Activated naive CD8-positive, alpha-beta T cell (primary cell): Measurements from ENCODE around the gene KLHL26.
"Not testable (repeated sequence)": the region's sequence is repeated elsewhere in the genome, so short reads cannot be mapped to it uniquely, and the experiment has no call there.

Source experiments
- H3K27ac Mint-ChIP-seq: one replicate; pipeline ENCODE4 v1.8.0; 2021; ENCODE audit warnings: mixed read lengths
- H3K27me3 Mint-ChIP-seq: one replicate; pipeline ENCODE4 v1.8.0; 2021; ENCODE audit warnings: mixed read lengths
- H3K36me3 Mint-ChIP-seq: one replicate; pipeline ENCODE4 v1.8.0; 2021; ENCODE audit warnings: mixed read lengths
- H3K4me1 Mint-ChIP-seq: one replicate; pipeline ENCODE4 v1.8.0; 2021; ENCODE audit warnings: low read depth, mixed read lengths
- H3K4me3 Mint-ChIP-seq: one replicate; pipeline ENCODE4 v1.8.0; 2021; ENCODE audit warnings: mild to moderate bottlenecking, mixed read lengths
- H3K9me3 Mint-ChIP-seq: one replicate; pipeline ENCODE4 v1.8.0; 2021; ENCODE audit warnings: low read depth, mixed read lengths

Gene KLHL26

GRCh38 chr19:18636969-18637629, at the start of gene KLHL26:
TSS of gene KLHL26 (plus strand) at chr19:18637028. CDS start at chr19:18637055, 27 bp downstream.
- peak within 1 kb of the TSS; percentile 88 for H3K4me3 Mint-ChIP-seq

GRCh38 chr19:18587561-18587960, 49.3 kb upstream of the KLHL26 start:
- Mint-ChIP-seq H3K4me1 (peaks cover 27% of the 10 kb centered on the region), H3K27me3 (no peaks in the 10 kb centered on the region), H3K4me3 (peak overlapping the region; percentile 83), H3K27ac (peak overlapping the region; percentile 95), H3K9me3 (no peaks in the 10 kb centered on the region), H3K36me3 (peaks cover 3% of the 10 kb centered on the region)

More at GRCh38 chr19:18636969-18637629, at the start of gene KLHL26:
- H3K27ac Mint-ChIP-seq = peak within 1 kb of the TSS; percentile 82
- H3K27me3 Mint-ChIP-seq = peaks cover 1% of the 10 kb centered on the region
- no peaks in the 10 kb centered on the region for H3K36me3 Mint-ChIP-seq
- H3K4me1 Mint-ChIP-seq = peaks cover 23% of the 10 kb centered on the region
- H3K9me3 Mint-ChIP-seq = no peaks in the 10 kb centered on the region

- Mint-ChIP-seq H3K36me3 (peaks cover 3% of the 10 kb centered on the region), H3K9me3 (no peaks in the 10 kb centered on the region), H3K27me3 (no peaks in the 10 kb centered on the region), H3K27ac (peak overlapping the region; percentile 95), H3K4me1 (peaks cover 27% of the 10 kb centered on the region), H3K4me3 (peak overlapping the region; percentile 83)
These were observed 48.7 kb upstream of the KLHL26 start for GRCh38 chr19:18587962-18588610.

- Mint-ChIP-seq H3K4me1 (peaks cover 30% of the 10 kb centered on the region), H3K27ac (peak within 1 kb of the TSS; percentile 96), H3K4me3 (peak within 1 kb of the TSS; percentile 83), H3K27me3 (no peaks in the 10 kb centered on the region), H3K36me3 (peaks cover 3% of the 10 kb centered on the region), H3K9me3 (no peaks in the 10 kb centered on the region)
These were observed 48.0 kb upstream of the KLHL26 start, which contains the start of gene REX1BD for GRCh38 chr19:18588611-18589379. TSS of gene REX1BD (plus strand) at chr19:18588798. CDS start at chr19:18588802, 4 bp downstream.

- Mint-ChIP-seq H3K4me1 (peaks cover 31% of the 10 kb centered on the region), H3K27me3 (no peaks in the 10 kb centered on the region), H3K36me3 (peaks cover 3% of the 10 kb centered on the region), H3K27ac (peak overlapping the region; percentile 96), H3K4me3 (peak overlapping the region; percentile 83), H3K9me3 (no peaks in the 10 kb centered on the region)
These were observed 47.2 kb upstream of the KLHL26 start for GRCh38 chr19:18589380-18590272.

GRCh38 chr19:18590273-18591272, 46.3 kb upstream of the KLHL26 start:
- Mint-ChIP-seq H3K4me3 (peak overlapping the region; percentile 83), H3K36me3 (peaks cover 3% of the 10 kb centered on the region), H3K4me1 (peaks cover 33% of the 10 kb centered on the region), H3K27ac (no peak overlapping the region), H3K9me3 (no peaks in the 10 kb centered on the region), H3K27me3 (no peaks in the 10 kb centered on the region)

- H3K9me3 Mint-ChIP-seq = no peaks in the 10 kb centered on the region
- H3K27ac Mint-ChIP-seq = no peak overlapping the region
- peak overlapping the region; percentile 40 for H3K4me3 Mint-ChIP-seq
- peaks cover 27% of the 10 kb centered on the region for H3K4me1 Mint-ChIP-seq
- H3K27me3 Mint-ChIP-seq = no peaks in the 10 kb centered on the region
- peaks cover 3% of the 10 kb centered on the region for H3K36me3 Mint-ChIP-seq
These were observed 45.0 kb upstream of the KLHL26 start for GRCh38 chr19:18591735-18592385.

GRCh38 chr19:18592732-18593131, 44.1 kb upstream of the KLHL26 start:
- peaks cover 25% of the 10 kb centered on the region for H3K4me1 Mint-ChIP-seq
- H3K27me3 Mint-ChIP-seq, H3K36me3 Mint-ChIP-seq, H3K9me3 Mint-ChIP-seq, H3K4me3 Mint-ChIP-seq, H3K27ac Mint-ChIP-seq: not testable (repeated sequence)

- no peaks in the 10 kb centered on the region for H3K27me3 Mint-ChIP-seq
- H3K9me3 Mint-ChIP-seq = no peaks in the 10 kb centered on the region
- H3K36me3 Mint-ChIP-seq = peaks cover 3% of the 10 kb centered on the region
- peak overlapping the region; percentile 75 for H3K4me3 Mint-ChIP-seq
- H3K27ac Mint-ChIP-seq = no peak overlapping the region
- peaks cover 19% of the 10 kb centered on the region for H3K4me1 Mint-ChIP-seq
These were observed 43.3 kb upstream of the KLHL26 start for GRCh38 chr19:18593367-18594095.

GRCh38 chr19:18594096-18594823, 42.6 kb upstream of the KLHL26 start:
- Mint-ChIP-seq H3K36me3 (peaks cover 3% of the 10 kb centered on the region), H3K27ac (peak overlapping the region; percentile 68)

GRCh38 chr19:18594824-18595373, 41.9 kb upstream of the KLHL26 start:
- peaks cover under 1% of the 10 kb centered on the region for H3K36me3 Mint-ChIP-seq
- H3K4me1 Mint-ChIP-seq = peaks cover 16% of the 10 kb centered on the region
- H3K4me3 Mint-ChIP-seq = peak overlapping the region; percentile 83
- H3K27me3 Mint-ChIP-seq = no peaks in the 10 kb centered on the region
- no peaks in the 10 kb centered on the region for H3K9me3 Mint-ChIP-seq
- H3K27ac Mint-ChIP-seq = peak overlapping the region; percentile 68

More at GRCh38 chr19:18594096-18594823, 42.6 kb upstream of the KLHL26 start:
- H3K4me3 Mint-ChIP-seq = peak overlapping the region; percentile 83
- H3K27me3 Mint-ChIP-seq = no peaks in the 10 kb centered on the region
- peaks cover 19% of the 10 kb centered on the region for H3K4me1 Mint-ChIP-seq
- H3K9me3 Mint-ChIP-seq = no peaks in the 10 kb centered on the region

- H3K27ac Mint-ChIP-seq = no peak overlapping the region
- no peaks in the 10 kb centered on the region for H3K36me3 Mint-ChIP-seq
- H3K4me3 Mint-ChIP-seq = peak overlapping the region; percentile 38
- peaks cover 13% of the 10 kb centered on the region for H3K4me1 Mint-ChIP-seq
- H3K27me3 Mint-ChIP-seq = no peaks in the 10 kb centered on the region
- H3K9me3 Mint-ChIP-seq = no peaks in the 10 kb centered on the region
These were observed 41.4 kb upstream of the KLHL26 start for GRCh38 chr19:18595475-18595874.
